Activated naive CD8-positive, alpha-beta T cell (primary cell): ENCODE measurements around the gene SRRD.

Experiments used
- H3K27ac Mint-ChIP-seq: one replicate; pipeline ENCODE4 v1.8.0; 2021; ENCODE audit warnings: mixed read lengths
- H3K27me3 Mint-ChIP-seq: one replicate; pipeline ENCODE4 v1.8.0; 2021; ENCODE audit warnings: mixed read lengths
- H3K36me3 Mint-ChIP-seq: one replicate; pipeline ENCODE4 v1.8.0; 2021; ENCODE audit warnings: mixed read lengths
- H3K4me1 Mint-ChIP-seq: one replicate; pipeline ENCODE4 v1.8.0; 2021; ENCODE audit warnings: low read depth, mixed read lengths
- H3K4me3 Mint-ChIP-seq: one replicate; pipeline ENCODE4 v1.8.0; 2021; ENCODE audit warnings: mild to moderate bottlenecking, mixed read lengths
- H3K9me3 Mint-ChIP-seq: one replicate; pipeline ENCODE4 v1.8.0; 2021; ENCODE audit warnings: low read depth, mixed read lengths

The SRRD gene

GRCh38 chr22:26466196-26466595 is 17.5 kb upstream of the SRRD start:
- H3K36me3 Mint-ChIP-seq, result peaks cover 7% of the 10 kb centered on the region
- no peaks in the 10 kb centered on the region for H3K27me3 Mint-ChIP-seq
- H3K27ac Mint-ChIP-seq, result no peak overlapping the region
- H3K9me3 Mint-ChIP-seq, result no peaks in the 10 kb centered on the region
- no peaks in the 10 kb centered on the region for H3K4me1 Mint-ChIP-seq
- H3K4me3 Mint-ChIP-seq, result no peak overlapping the region

GRCh38 chr22:26470807-26471206 is 12.9 kb upstream of the SRRD start:
- H3K9me3 Mint-ChIP-seq, result no peaks in the 10 kb centered on the region
- no peak overlapping the region for H3K4me3 Mint-ChIP-seq
- H3K27me3 Mint-ChIP-seq, result no peaks in the 10 kb centered on the region
- peaks cover 7% of the 10 kb centered on the region for H3K36me3 Mint-ChIP-seq
- H3K4me1 Mint-ChIP-seq, result peaks cover 4% of the 10 kb centered on the region
- no peak overlapping the region for H3K27ac Mint-ChIP-seq

- Mint-ChIP-seq H3K27ac (no peak overlapping the region), H3K9me3 (no peaks in the 10 kb centered on the region), H3K27me3 (no peaks in the 10 kb centered on the region), H3K4me3 (no peak overlapping the region), H3K4me1 (peaks cover 4% of the 10 kb centered on the region), H3K36me3 (peaks cover 9% of the 10 kb centered on the region)
These were observed 12.2 kb upstream of the SRRD start for GRCh38 chr22:26471522-26471921.

- Mint-ChIP-seq H3K9me3 (no peaks in the 10 kb centered on the region), H3K36me3 (peaks cover 16% of the 10 kb centered on the region), H3K4me1 (peaks cover 27% of the 10 kb centered on the region), H3K27ac (no peak overlapping the region), H3K4me3 (no peak overlapping the region), H3K27me3 (no peaks in the 10 kb centered on the region)
These were observed 9.0 kb upstream of the SRRD start for GRCh38 chr22:26474682-26475081.

- Mint-ChIP-seq H3K36me3 (peaks cover 21% of the 10 kb centered on the region), H3K9me3 (no peaks in the 10 kb centered on the region)
These were observed 6.9 kb upstream of the SRRD start for GRCh38 chr22:26476705-26477340.

GRCh38 chr22:26477341-26477731 is 6.3 kb upstream of the SRRD start:
- no peaks in the 10 kb centered on the region for H3K9me3 Mint-ChIP-seq
- peaks cover 54% of the 10 kb centered on the region for H3K4me1 Mint-ChIP-seq
- peak overlapping the region; percentile 72 for H3K27ac Mint-ChIP-seq
- H3K27me3 Mint-ChIP-seq, result no peaks in the 10 kb centered on the region
- no peak overlapping the region for H3K4me3 Mint-ChIP-seq
- H3K36me3 Mint-ChIP-seq, result peaks cover 21% of the 10 kb centered on the region

More at GRCh38 chr22:26476705-26477340, 6.9 kb upstream of the SRRD start:
- Mint-ChIP-seq H3K27ac (no peak overlapping the region), H3K4me1 (peaks cover 49% of the 10 kb centered on the region), H3K27me3 (no peaks in the 10 kb centered on the region), H3K4me3 (no peak overlapping the region)

GRCh38 chr22:26479043-26479791 is 4.5 kb upstream of the SRRD start:
- H3K4me3 Mint-ChIP-seq, result peak overlapping the region; percentile 99
- peaks cover 64% of the 10 kb centered on the region for H3K4me1 Mint-ChIP-seq
- peaks cover 24% of the 10 kb centered on the region for H3K36me3 Mint-ChIP-seq
- no peaks in the 10 kb centered on the region for H3K27me3 Mint-ChIP-seq
- H3K27ac Mint-ChIP-seq, result peak overlapping the region; percentile 91
- H3K9me3 Mint-ChIP-seq, result no peaks in the 10 kb centered on the region

GRCh38 chr22:26479792-26480610 is 3.7 kb upstream of the SRRD start:
- peak overlapping the region; percentile 99 for H3K4me3 Mint-ChIP-seq
- H3K27me3 Mint-ChIP-seq, result no peaks in the 10 kb centered on the region
- H3K4me1 Mint-ChIP-seq, result peaks cover 64% of the 10 kb centered on the region
- peak overlapping the region; percentile 91 for H3K27ac Mint-ChIP-seq
- peaks cover 24% of the 10 kb centered on the region for H3K36me3 Mint-ChIP-seq
- H3K9me3 Mint-ChIP-seq, result no peaks in the 10 kb centered on the region

- Mint-ChIP-seq H3K27me3 (no peaks in the 10 kb centered on the region), H3K9me3 (no peaks in the 10 kb centered on the region), H3K27ac (no peak overlapping the region), H3K4me3 (peak overlapping the region; percentile 99), H3K36me3 (peaks cover 24% of the 10 kb centered on the region), H3K4me1 (peaks cover 70% of the 10 kb centered on the region)
These were observed 3.1 kb upstream of the SRRD start for GRCh38 chr22:26480611-26480932.

GRCh38 chr22:26481112-26481693 is 2.5 kb upstream of the SRRD start:
- H3K9me3 Mint-ChIP-seq, result no peaks in the 10 kb centered on the region
- H3K27me3 Mint-ChIP-seq, result no peaks in the 10 kb centered on the region
- H3K4me1 Mint-ChIP-seq, result peaks cover 76% of the 10 kb centered on the region
- H3K27ac Mint-ChIP-seq, result peak overlapping the region; percentile 73
- peaks cover 24% of the 10 kb centered on the region for H3K36me3 Mint-ChIP-seq
- peak overlapping the region; percentile 99 for H3K4me3 Mint-ChIP-seq

GRCh38 chr22:26481694-26482093 is 2.0 kb upstream of the SRRD start:
- no peaks in the 10 kb centered on the region for H3K27me3 Mint-ChIP-seq
- H3K4me3 Mint-ChIP-seq, result peak overlapping the region; percentile 99
- peaks cover 21% of the 10 kb centered on the region for H3K36me3 Mint-ChIP-seq
- peaks cover 77% of the 10 kb centered on the region for H3K4me1 Mint-ChIP-seq
- peak overlapping the region; percentile 96 for H3K27ac Mint-ChIP-seq
- H3K9me3 Mint-ChIP-seq, result no peaks in the 10 kb centered on the region

GRCh38 chr22:26482161-26482560 is 1.5 kb upstream of the SRRD start:
- H3K36me3 Mint-ChIP-seq, result peaks cover 18% of the 10 kb centered on the region
- peak overlapping the region; percentile 96 for H3K27ac Mint-ChIP-seq
- no peaks in the 10 kb centered on the region for H3K9me3 Mint-ChIP-seq
- no peaks in the 10 kb centered on the region for H3K27me3 Mint-ChIP-seq
- H3K4me1 Mint-ChIP-seq, result peaks cover 74% of the 10 kb centered on the region
- H3K4me3 Mint-ChIP-seq, result peak overlapping the region; percentile 99

- no peaks in the 10 kb centered on the region for H3K9me3 Mint-ChIP-seq
- H3K36me3 Mint-ChIP-seq, result peaks cover 13% of the 10 kb centered on the region
- H3K4me1 Mint-ChIP-seq, result peaks cover 66% of the 10 kb centered on the region
- peak overlapping the region; percentile 99 for H3K4me3 Mint-ChIP-seq
- no peaks in the 10 kb centered on the region for H3K27me3 Mint-ChIP-seq
- peak overlapping the region; percentile 96 for H3K27ac Mint-ChIP-seq
These were observed 636 bp upstream of the SRRD start for GRCh38 chr22:26483043-26483438.

- Mint-ChIP-seq H3K27ac (peak overlapping the region; percentile 95), H3K27me3 (no peaks in the 10 kb centered on the region), H3K4me3 (peak overlapping the region; percentile 99), H3K36me3 (peaks cover 11% of the 10 kb centered on the region), H3K9me3 (no peaks in the 10 kb centered on the region), H3K4me1 (peaks cover 59% of the 10 kb centered on the region)
These were observed 656 bp downstream of the SRRD start for GRCh38 chr22:26484360-26484706.

- H3K4me1 Mint-ChIP-seq, result peaks cover 52% of the 10 kb centered on the region
- no peaks in the 10 kb centered on the region for H3K27me3 Mint-ChIP-seq
- no peaks in the 10 kb centered on the region for H3K9me3 Mint-ChIP-seq
- peak overlapping the region; percentile 72 for H3K27ac Mint-ChIP-seq
- H3K4me3 Mint-ChIP-seq, result peak overlapping the region; percentile 99
- peaks cover 5% of the 10 kb centered on the region for H3K36me3 Mint-ChIP-seq
These were observed 1.3 kb downstream of the SRRD start for GRCh38 chr22:26485013-26485412.
